ENCODE results near the gene SMYD3. TPM values are rescaled to one million over a fixed set of nuclear protein-coding genes. Genes with fewer than 3 reads are reported as not detected.

SMYD3 gene
- total and polyA plus RNA-seq, 2 of the 4 experiments (the other 2 are of a cell fraction) = 26.5 to 37.6 TPM

- TF ChIP-seq FOS (IDR thresholded peaks at IDR 0.05; ENCODE audit: low read depth, low read length) = no peak
- TF ChIP-seq MAZ (IDR thresholded peaks at IDR 0.05; ENCODE audit: borderline replicate concordance, low read depth, low read length) = no peak
- no peak for TF ChIP-seq USF2 (IDR thresholded peaks at IDR 0.05; ENCODE audit: low read depth, low read length)
- TF ChIP-seq ELK1 (IDR thresholded peaks at IDR 0.05; ENCODE audit: borderline replicate concordance, low read depth, low read length) = no peak
- TF ChIP-seq CHD1 (IDR thresholded peaks at IDR 0.05; ENCODE audit: low read depth, low read length) = no peak
- TF ChIP-seq MXI1 (IDR thresholded peaks at IDR 0.05; ENCODE audit: borderline replicate concordance, low read depth, low read length) = no peak
- TF ChIP-seq RAD21 (IDR thresholded peaks at IDR 0.05; ENCODE audit: low read length) = no peak
- no peak for TF ChIP-seq RCOR1 (IDR thresholded peaks at IDR 0.05; ENCODE audit: insufficient replicate concordance, low read length)
- TF ChIP-seq CEBPB (IDR thresholded peaks at IDR 0.05; ENCODE audit: low read depth, low read length) = no peak
- no peak for TF ChIP-seq SMC3 (IDR thresholded peaks at IDR 0.05; ENCODE audit: low read depth, low read length)
- TF ChIP-seq NFE2L2 (IDR thresholded peaks at IDR 0.05; ENCODE audit: low read depth, low read length) = no peak
- in situ Hi-C loops (cut with MboI; ENCODE audit: low sequenced_read_pairs) = no loop called here
- H3K4ac ChIP-seq (ENCODE audit: low read depth, low read length) = no peak overlapping the region
- no peaks in the 10 kb centered on the region for H4K20me1 ChIP-seq (ENCODE audit: insufficient read depth, low read length)
- H3K36me3 ChIP-seq (ENCODE audit: control insufficient read depth, insufficient read depth, low read length) = no peaks in the 10 kb centered on the region
- H3K18ac ChIP-seq (ENCODE audit: low read depth, low read length) = no peak overlapping the region
- ChIA-PET POLR2A (ENCODE audit: unreplicated experiment) (no interaction called here), CTCF (no interaction called here)
- H3K27ac ChIP-seq (ENCODE audit: insufficient read depth, low read length) = no peak overlapping the region
- no peaks in the 10 kb centered on the region for H3K9me3 ChIP-seq (ENCODE audit: control insufficient read depth, insufficient read depth, low read length)
- H3K79me1 ChIP-seq (ENCODE audit: low read depth in 1 of 2, low read length in 2 of 2) = peaks cover 3% of the 10 kb centered on the region in 2 experiments; a peak in 1 of 4 replicates
- H3K9ac ChIP-seq (ENCODE audit: low read depth, low read length) = no peak overlapping the region
- no peak overlapping the region for H2BK20ac ChIP-seq (ENCODE audit: low read depth, low read length)
- no peak overlapping the region for H3K14ac ChIP-seq (replicated peaks; ENCODE audit: low read depth, low read length)
- H2AK9ac ChIP-seq (replicated peaks; ENCODE audit: low read depth, low read length, poor library complexity) = no peak overlapping the region
- ATAC-seq (ENCODE audit: low read depth) (no peak), DNase-seq (no peak)
- H2AK5ac ChIP-seq (ENCODE audit: low read depth, low read length) = no peak overlapping the region
- H2BK15ac ChIP-seq (ENCODE audit: low read depth, low read length) = no peak overlapping the region
- H3K9me1 ChIP-seq (ENCODE audit: insufficient read depth, low read length) = no peaks in the 10 kb centered on the region
- H3K56ac ChIP-seq (ENCODE audit: extremely low read depth, insufficient read depth, low read length) = no peak overlapping the region
- H3K4me3 ChIP-seq (ENCODE audit: insufficient read depth, low read depth, low read length) = no peak overlapping the region
- no peak overlapping the region for H4K5ac ChIP-seq (ENCODE audit: low read depth, low read length)
- no CpG with 5 or more reads among the region's 3 CpGs for WGBS, 2 experiments (ENCODE audit: extremely low coverage in 2 of 2, insufficient read length in 1 of 2)
- no peak overlapping the region for H2AFZ ChIP-seq (replicated peaks; ENCODE audit: low read length, poor library complexity)
- BruUV-seq (replicated peaks) = no TSS peak
- H3K4me1 ChIP-seq (ENCODE audit: control insufficient read depth, insufficient read depth, low read length) = no peaks in the 10 kb centered on the region
- H3K27me3 ChIP-seq (ENCODE audit: control insufficient read depth, insufficient read depth, low read length) = no peaks in the 10 kb centered on the region
- no peak overlapping the region for H4K91ac ChIP-seq (ENCODE audit: insufficient read depth, low read depth, low read length)
- no peak overlapping the region for H3K4me2 ChIP-seq (ENCODE audit: low read depth, low read length)
- H4K8ac ChIP-seq (ENCODE audit: low read depth in 2 of 2, low read length in 2 of 2) = no peak overlapping the region
- dilution Hi-C loops (cut with HindIII; ENCODE audit: low sequenced_read_pairs, unreplicated experiment) = no loop called here
- no peak overlapping the region for H2BK5ac ChIP-seq (ENCODE audit: low read depth, low read length, poor library complexity, severe bottlenecking)
- no peak overlapping the region for H2BK120ac ChIP-seq (ENCODE audit: low read depth, low read length)
- intact Hi-C loops (cut with micrococcal nuclease) = no loop called here
- H3K23ac ChIP-seq (ENCODE audit: low read depth, low read length) = no peak overlapping the region
Measured at GRCh38 chr1:246308533-246309075, 198.5 kb downstream of the SMYD3 start.
